Epithelial cell of esophagus (primary cell): ENCODE results near the gene GUCY1A2.

Experiments used
- DNase-seq: peaks from one replicate; pipeline ENCODE4 v3.0.0; 2010; ENCODE audit warnings: low read depth
- H3K4me3 ChIP-seq: 2 replicates; pipeline ENCODE4 v1.5.1; 2011; ENCODE audit warnings: mild to moderate bottlenecking, low read length, control low read depth
- TF ChIP-seq, protein P1 (sequence below): IDR thresholded peaks from 2 replicates; pipeline ENCODE4 v1.5.1; 2011; ENCODE audit warnings: low read depth, mild to moderate bottlenecking, low read length, control low read depth, inconsistent platforms; ENCODE audit not compliant: insufficient read depth; ENCODE audit errors: missing control alignments

GUCY1A2 gene

GRCh38 chr11:106852779-106853178, 165.5 kb downstream of the GUCY1A2 start:
- H3K4me3 ChIP-seq, result no peak overlapping the region
- TF ChIP-seq, protein P1, sequence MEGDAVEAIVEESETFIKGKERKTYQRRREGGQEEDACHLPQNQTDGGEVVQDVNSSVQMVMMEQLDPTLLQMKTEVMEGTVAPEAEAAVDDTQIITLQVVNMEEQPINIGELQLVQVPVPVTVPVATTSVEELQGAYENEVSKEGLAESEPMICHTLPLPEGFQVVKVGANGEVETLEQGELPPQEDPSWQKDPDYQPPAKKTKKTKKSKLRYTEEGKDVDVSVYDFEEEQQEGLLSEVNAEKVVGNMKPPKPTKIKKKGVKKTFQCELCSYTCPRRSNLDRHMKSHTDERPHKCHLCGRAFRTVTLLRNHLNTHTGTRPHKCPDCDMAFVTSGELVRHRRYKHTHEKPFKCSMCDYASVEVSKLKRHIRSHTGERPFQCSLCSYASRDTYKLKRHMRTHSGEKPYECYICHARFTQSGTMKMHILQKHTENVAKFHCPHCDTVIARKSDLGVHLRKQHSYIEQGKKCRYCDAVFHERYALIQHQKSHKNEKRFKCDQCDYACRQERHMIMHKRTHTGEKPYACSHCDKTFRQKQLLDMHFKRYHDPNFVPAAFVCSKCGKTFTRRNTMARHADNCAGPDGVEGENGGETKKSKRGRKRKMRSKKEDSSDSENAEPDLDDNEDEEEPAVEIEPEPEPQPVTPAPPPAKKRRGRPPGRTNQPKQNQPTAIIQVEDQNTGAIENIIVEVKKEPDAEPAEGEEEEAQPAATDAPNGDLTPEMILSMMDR, result no peak
- DNase-seq, result no peak

GRCh38 chr11:106848526-106848925, 169.8 kb downstream of the GUCY1A2 start:
- TF ChIP-seq, protein P1, result no peak
- H3K4me3 ChIP-seq, result no peak overlapping the region
- no peak for DNase-seq

- H3K4me3 ChIP-seq, result no peak overlapping the region
- DNase-seq, result no peak
- TF ChIP-seq, protein P1, result no peak
These were observed 176.1 kb downstream of the GUCY1A2 start for GRCh38 chr11:106842134-106842533.

GRCh38 chr11:106840947-106841346, 177.3 kb downstream of the GUCY1A2 start:
- no peak for DNase-seq
- no peak overlapping the region for H3K4me3 ChIP-seq
- TF ChIP-seq, protein P1, result no peak

- DNase-seq, result no peak
- no peak overlapping the region for H3K4me3 ChIP-seq
- TF ChIP-seq, protein P1, result no peak
These were observed 178.1 kb downstream of the GUCY1A2 start for GRCh38 chr11:106840146-106840545.

GRCh38 chr11:106834567-106834966, 183.7 kb downstream of the GUCY1A2 start:
- TF ChIP-seq, protein P1, result no peak
- no peak for DNase-seq
- no peak overlapping the region for H3K4me3 ChIP-seq

GRCh38 chr11:106828976-106829375, 189.3 kb downstream of the GUCY1A2 start:
- DNase-seq, result no peak
- H3K4me3 ChIP-seq, result no peak overlapping the region
- TF ChIP-seq, protein P1, result no peak
